Muscle of leg (tissue), 11 donors: ENCODE measurements around the gene GRIA1. TPM values are rescaled to one million over a fixed set of nuclear protein-coding genes. Genes with fewer than 3 reads are reported as not detected.

ENCODE experiments used
- DNase-seq: peaks from one replicate; pipeline ENCODE4 v3.0.0; 2013
- H3K27ac ChIP-seq: one replicate; pipeline ENCODE4 v1.5.1; 2013; ENCODE audit warnings: mild to moderate bottlenecking, low read length, control low read depth
- H3K27me3 ChIP-seq: one replicate; pipeline ENCODE4 v1.6.1; 2013; ENCODE audit warnings: low read length; ENCODE audit not compliant: control insufficient read depth, insufficient read depth
- H3K36me3 ChIP-seq: one replicate; pipeline ENCODE4 v1.6.1; 2013; ENCODE audit warnings: low read length; ENCODE audit not compliant: control insufficient read depth, insufficient read depth
- H3K4me1 ChIP-seq: one replicate; pipeline ENCODE4 v1.6.1; 2013; ENCODE audit warnings: low read length; ENCODE audit not compliant: control insufficient read depth, insufficient read depth
- H3K4me3 ChIP-seq: one replicate; pipeline ENCODE4 v1.5.1; 2013; ENCODE audit warnings: low read length, control low read depth
- H3K9me3 ChIP-seq: replicated peaks from 2 replicates; pipeline ENCODE4 v1.6.1; 2013; ENCODE audit warnings: low read depth, low read length; ENCODE audit not compliant: control insufficient read depth
- WGBS: methylation state at CpG from one replicate; pipeline ENCODE4 v1.1.5; 2013; ENCODE audit warnings: missing lambda C conversion rate; ENCODE audit not compliant: insufficient coverage; 5-methylcytosine and 5-hydroxymethylcytosine counted together
- polyA plus RNA-seq, 8 donors: library from polyadenylated mRNA; unstranded; fragments of 120-200 nt; gene quantifications; one replicate each; pipeline versions ENCODE4 v1.2.1 to v1.2.3, GENCODE V29; 2013; ENCODE audit warnings: inconsistent platforms in 1 of 8, low replicate concordance in 1 of 8; ENCODE audit not compliant: insufficient read length in 8 of 8, insufficient read depth in 1 of 8
- total RNA-seq: library from RNA; stranded (reverse); fragments of 120-200 nt; gene quantifications from one replicate; pipeline ENCODE4 v1.2.4, GENCODE V29; 2013

The GRIA1 gene
- total and polyA plus RNA-seq, 9 donors = 0.37 to 1.1 (median 0.84) TPM

DNA sequence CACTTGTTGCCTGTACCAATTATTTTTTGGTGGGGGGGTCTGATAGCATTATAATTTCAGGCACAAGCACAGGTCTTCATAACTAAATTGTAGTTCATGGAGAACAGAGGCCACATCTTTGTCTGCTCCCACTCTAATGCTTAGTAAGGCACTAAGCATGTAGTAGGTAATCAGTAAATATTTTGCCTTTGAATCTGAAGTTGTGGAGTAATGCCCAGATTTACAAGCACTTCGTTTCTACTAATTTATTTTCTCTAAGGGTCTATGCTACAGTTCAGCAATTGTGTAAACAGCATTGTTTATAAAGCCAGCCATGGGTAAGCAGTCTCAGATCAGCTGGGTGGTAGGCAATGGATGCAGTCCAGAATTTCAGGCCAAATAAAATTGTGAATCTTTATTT is 78.6 kb downstream of the GRIA1 start:
- Histone ChIP-seq H3K36me3 (no peaks in the 10 kb centered on the region), H3K27me3 (no peaks in the 10 kb centered on the region), H3K4me1 (no peaks in the 10 kb centered on the region), H3K9me3 (no peaks in the 10 kb centered on the region), H3K4me3 (no peak overlapping the region), H3K27ac (no peak overlapping the region)
- DNase-seq = no peak
- WGBS = no CpG with 5 or more reads among the region's 1 CpG

DNA sequence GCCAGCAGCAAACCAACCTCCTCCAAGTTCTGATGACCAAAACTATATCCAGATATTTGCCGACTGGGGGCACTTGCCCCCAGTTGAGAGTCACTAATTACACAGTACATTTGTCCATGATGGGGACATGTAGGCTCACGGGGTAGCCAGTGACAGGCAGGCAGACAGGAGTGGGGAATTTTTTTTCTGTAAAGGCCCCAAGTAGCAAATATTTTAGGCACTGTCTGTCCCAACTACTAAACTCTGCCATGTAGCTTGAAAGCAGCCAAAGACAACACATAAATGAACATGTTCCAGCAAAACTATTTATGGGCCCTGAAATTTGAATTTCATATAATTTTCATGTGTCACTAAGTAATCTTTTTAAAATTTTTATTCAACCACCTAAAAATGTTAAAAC is 80.7 kb downstream of the GRIA1 start:
- no peak overlapping the region for H3K27ac ChIP-seq
- H3K4me3 ChIP-seq = no peak overlapping the region
- no peaks in the 10 kb centered on the region for H3K27me3 ChIP-seq
- no peaks in the 10 kb centered on the region for H3K9me3 ChIP-seq
- H3K4me1 ChIP-seq = no peaks in the 10 kb centered on the region
- no peaks in the 10 kb centered on the region for H3K36me3 ChIP-seq
- peak; percentile 7 for DNase-seq
- no CpG with 5 or more reads among the region's 2 CpGs for WGBS

DNA sequence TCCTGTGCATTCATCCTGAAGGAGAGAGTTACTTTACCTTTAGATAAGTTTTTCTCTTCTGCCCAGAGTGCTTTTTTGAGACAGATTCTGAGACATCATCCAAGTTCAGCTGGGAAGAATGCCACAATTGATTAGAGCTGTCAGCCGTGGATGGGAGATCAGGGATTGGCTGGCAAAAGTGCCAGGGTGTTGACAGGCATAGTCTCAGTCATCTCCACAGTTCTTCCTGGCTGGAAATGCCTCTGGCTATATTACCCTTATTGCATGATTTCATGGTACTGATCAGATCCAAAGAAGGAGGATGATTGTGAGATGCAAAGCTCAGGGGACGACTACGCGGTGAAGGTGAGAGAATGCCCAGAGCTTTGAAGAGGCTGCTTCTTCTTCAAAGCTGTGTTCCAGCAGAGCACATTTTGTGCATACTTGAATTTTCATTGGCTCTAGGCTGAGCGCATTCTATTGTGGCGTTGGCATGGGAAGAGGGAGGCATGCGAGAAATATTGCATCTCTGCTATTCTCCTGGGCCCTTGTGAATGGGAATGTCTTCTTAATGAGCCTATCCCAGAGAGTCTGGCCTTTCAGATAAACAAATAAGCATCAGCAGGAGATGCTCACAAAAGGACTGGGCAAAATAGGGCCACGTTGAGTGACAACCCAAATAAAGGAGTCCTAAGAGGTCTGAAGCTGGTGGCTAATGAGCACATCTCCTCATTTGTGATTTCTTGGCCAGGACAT is 82.1 kb downstream of the GRIA1 start:
- DNase-seq = peak; percentile 5
- H3K36me3 ChIP-seq = no peaks in the 10 kb centered on the region
- H3K9me3 ChIP-seq = no peaks in the 10 kb centered on the region
- H3K27ac ChIP-seq = no peak overlapping the region
- WGBS = 78% methylated on average over 8 of the region's 8 CpGs
- H3K4me1 ChIP-seq = no peaks in the 10 kb centered on the region
- no peak overlapping the region for H3K4me3 ChIP-seq
- no peaks in the 10 kb centered on the region for H3K27me3 ChIP-seq

DNA sequence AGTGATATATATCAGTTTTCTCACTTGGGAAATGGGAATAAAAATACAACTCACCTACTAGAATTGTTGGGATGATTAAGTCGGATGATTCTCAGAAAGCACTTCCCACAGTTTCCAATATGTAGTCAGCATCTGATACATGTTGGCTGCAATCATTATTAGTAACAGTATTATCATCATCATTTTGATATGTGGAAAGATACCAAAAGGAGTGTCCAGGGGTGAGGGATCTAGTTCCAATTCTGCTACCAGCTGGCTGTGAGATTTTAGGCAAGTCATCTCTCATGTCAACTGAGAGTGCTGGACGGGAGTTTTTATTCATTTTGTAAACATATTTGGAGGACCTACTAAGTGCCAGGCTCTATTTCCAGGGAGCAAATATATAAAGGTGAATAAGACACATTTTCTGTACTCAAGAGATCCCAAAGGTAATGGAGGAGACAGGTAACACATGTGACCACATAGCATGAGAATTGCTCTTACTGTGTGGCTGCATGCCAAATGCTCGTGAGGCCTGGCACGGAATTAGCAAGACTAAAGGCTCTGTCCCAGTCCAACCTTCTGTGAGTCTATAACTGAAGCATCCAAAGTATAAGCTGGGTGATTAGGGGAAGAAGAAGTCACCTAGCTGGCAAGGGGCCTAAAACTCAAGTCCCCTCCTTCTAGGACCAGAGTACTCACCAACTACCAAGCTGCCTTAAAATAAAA is 83.0 kb downstream of the GRIA1 start:
- no peaks in the 10 kb centered on the region for H3K4me1 ChIP-seq
- no peaks in the 10 kb centered on the region for H3K27me3 ChIP-seq
- no peaks in the 10 kb centered on the region for H3K9me3 ChIP-seq
- WGBS = 21% methylated on average over 2 of the region's 4 CpGs
- no peak overlapping the region for H3K27ac ChIP-seq
- H3K4me3 ChIP-seq = no peak overlapping the region
- H3K36me3 ChIP-seq = no peaks in the 10 kb centered on the region
- no peak for DNase-seq

DNA sequence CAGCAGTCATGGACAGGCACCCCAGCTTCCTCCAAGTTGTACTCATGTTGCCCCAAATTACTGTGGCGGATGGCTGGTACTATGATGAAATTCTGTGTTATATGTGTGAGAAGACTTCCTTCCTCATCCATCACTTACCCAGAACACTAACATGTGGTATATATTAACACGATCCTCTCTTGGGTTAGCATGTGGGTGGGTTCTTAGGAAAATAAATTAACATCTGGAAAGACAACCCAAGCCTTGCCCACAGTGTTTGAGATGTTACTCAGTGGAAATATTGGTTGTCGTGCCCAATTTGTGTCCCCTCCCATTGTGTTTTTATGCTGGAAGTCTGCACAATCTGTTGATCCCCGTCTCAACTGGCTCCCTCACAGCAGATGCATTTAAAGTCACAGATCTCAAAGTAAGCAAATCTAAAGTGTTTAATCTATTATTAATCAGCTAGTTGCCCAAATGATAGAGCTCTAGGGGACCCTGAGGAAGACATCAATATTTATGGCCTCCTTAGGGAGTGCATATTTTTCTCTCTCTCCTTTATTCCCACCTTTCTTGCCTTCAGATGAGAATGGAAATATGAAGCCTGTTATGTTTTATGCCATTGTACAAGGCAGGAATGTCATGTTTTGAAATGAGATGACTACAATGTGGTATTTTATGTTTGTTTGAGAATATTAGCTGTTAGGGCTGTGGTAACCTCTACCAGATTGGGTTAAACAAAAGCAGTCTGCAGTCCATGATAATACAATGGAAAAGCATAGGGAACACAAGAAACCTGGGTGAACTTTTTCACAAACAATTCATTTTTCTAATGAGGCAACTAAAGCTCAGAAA is 93.9 kb downstream of the GRIA1 start:
- Histone ChIP-seq H3K27me3 (no peaks in the 10 kb centered on the region), H3K4me3 (no peak overlapping the region), H3K36me3 (no peaks in the 10 kb centered on the region), H3K4me1 (no peaks in the 10 kb centered on the region), H3K27ac (no peak overlapping the region), H3K9me3 (no peaks in the 10 kb centered on the region)
- no CpG with 5 or more reads among the region's 4 CpGs for WGBS
- peak; percentile 15 for DNase-seq

DNA sequence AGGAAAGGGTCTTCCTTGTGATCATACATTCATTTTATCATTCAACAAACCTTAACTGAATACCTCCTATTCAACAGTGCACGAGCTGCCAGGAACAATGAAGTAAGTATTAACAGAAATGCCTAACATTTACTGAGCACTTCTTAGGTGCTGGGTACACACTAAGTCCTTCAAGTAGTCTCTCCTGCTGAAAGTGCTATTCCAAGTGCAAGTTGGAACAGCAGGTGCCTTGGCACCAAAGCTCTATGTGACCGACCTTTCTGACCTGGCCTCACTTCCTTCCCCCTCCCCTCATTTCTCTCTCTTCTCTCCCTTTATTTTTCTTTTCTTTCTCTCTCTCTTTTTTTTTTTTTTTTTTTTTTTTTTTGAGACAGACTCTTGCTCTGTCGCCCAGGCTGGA is 94.5 kb downstream of the GRIA1 start:
- H3K27me3 ChIP-seq = no peaks in the 10 kb centered on the region
- no peak overlapping the region for H3K27ac ChIP-seq
- H3K9me3 ChIP-seq = no peaks in the 10 kb centered on the region
- H3K36me3 ChIP-seq = no peaks in the 10 kb centered on the region
- no peak overlapping the region for H3K4me3 ChIP-seq
- WGBS = 50% methylated on average over 2 of the region's 3 CpGs
- DNase-seq = no peak
- no peaks in the 10 kb centered on the region for H3K4me1 ChIP-seq

DNA sequence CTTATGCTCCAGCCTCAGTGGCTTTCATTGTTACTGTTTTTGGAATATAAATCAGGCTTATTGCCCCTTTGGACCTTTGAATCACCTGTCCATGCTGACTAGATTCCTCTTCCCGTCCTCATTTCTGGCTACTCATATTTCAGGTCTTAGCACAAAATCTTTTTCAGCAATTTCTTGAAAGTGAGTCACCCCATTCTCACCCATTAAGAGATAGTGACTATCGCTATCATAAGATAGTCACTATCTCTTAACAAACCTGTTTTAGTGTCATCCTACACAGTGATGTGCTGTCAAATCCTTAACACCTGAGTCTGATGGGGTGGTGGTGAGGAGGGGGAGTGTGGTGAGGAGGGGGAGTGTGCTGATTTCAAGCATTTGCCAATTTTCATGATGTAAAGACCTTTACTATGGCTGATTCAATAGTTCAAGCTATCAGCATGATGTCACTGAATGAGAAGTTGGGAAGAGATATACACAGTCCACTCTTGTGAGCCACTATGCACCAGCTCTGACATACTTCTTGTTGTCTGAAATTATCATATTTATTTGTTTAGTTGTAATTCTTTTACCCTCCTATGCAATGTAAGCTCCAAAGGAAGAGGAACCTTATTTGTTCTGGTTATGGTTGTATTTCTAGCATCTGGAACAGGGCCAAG is 95.3 kb downstream of the GRIA1 start:
- Histone ChIP-seq H3K4me1 (no peaks in the 10 kb centered on the region), H3K4me3 (no peak overlapping the region), H3K27me3 (no peaks in the 10 kb centered on the region), H3K36me3 (no peaks in the 10 kb centered on the region), H3K27ac (no peak overlapping the region), H3K9me3 (no peaks in the 10 kb centered on the region)
- WGBS = no CpG with 5 or more reads among the region's 2 CpGs
- DNase-seq = no peak

DNA sequence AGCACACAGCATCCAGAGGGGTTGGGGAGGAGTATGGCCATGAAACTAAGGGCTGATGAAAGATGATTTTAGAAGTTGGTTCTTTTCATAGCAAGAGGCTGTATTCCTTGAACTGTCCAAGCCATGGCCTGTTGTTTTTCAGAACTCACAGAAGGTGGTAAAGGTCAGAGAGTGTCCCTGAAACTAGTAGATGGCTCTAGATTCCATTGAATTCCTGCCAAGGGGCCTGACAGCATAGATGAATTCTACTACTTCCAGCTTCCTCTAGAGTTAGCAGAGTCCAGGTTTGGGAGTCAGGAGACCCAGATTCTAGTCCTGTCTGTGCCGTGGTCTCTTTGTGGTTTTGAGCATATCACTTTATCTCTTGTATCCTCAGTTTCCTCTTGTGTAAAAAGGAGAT is 101.6 kb downstream of the GRIA1 start:
- no peaks in the 10 kb centered on the region for H3K36me3 ChIP-seq
- H3K27ac ChIP-seq = no peak overlapping the region
- WGBS = no CpG with 5 or more reads among the region's 1 CpG
- no peaks in the 10 kb centered on the region for H3K27me3 ChIP-seq
- H3K4me1 ChIP-seq = no peaks in the 10 kb centered on the region
- DNase-seq = no peak
- H3K4me3 ChIP-seq = no peak overlapping the region
- no peaks in the 10 kb centered on the region for H3K9me3 ChIP-seq

DNA sequence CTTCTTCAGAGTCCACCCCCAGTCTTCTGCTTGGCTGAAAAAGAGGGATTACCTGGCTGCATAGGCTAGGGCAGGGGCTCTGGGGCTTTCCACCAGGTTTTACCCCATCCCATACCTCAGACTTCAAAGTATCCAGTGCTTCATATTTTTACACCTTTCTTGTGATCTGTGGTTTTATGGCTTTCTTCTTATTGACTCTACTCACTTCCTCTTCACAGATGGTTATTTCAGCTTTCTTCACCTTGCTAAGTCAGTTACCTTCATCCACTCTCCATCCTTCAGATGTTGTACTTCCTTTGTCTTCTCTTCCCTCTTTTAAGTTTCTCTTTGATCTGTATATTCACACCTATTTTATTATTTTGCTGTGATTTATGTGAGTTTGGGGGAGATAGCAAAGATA is 104.3 kb downstream of the GRIA1 start:
- no peaks in the 10 kb centered on the region for H3K27me3 ChIP-seq
- H3K9me3 ChIP-seq = no peaks in the 10 kb centered on the region
- no peak overlapping the region for H3K4me3 ChIP-seq
- no peaks in the 10 kb centered on the region for H3K36me3 ChIP-seq
- no peak overlapping the region for H3K27ac ChIP-seq
- no peak for DNase-seq
- H3K4me1 ChIP-seq = no peaks in the 10 kb centered on the region

DNA sequence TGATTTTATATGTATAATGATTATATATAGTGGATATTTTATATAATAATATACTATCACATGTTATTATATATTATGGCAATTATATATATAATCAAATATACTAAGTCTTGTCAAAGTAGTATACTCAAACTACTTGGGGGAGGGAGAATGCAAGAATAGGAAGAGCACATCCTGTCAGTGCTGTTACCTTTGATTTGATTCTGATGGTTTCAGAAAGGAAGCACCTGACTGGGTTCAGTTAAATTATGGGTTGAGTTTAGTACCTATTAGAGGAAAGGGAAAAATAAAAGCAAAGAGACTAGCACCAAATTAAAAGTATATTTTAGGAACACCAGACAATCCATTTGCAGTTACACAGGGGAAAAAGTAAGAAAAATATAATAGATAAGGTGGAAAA is 107.6 kb downstream of the GRIA1 start:
- Histone ChIP-seq H3K4me3 (no peak overlapping the region), H3K27ac (no peak overlapping the region), H3K4me1 (no peaks in the 10 kb centered on the region), H3K9me3 (no peaks in the 10 kb centered on the region), H3K36me3 (no peaks in the 10 kb centered on the region), H3K27me3 (no peaks in the 10 kb centered on the region)
- DNase-seq = no peak
